PC-9 (cell line): Measurements from ENCODE around the gene STYXL2. TPM values are rescaled to one million over a fixed set of nuclear protein-coding genes. Genes with fewer than 3 reads are reported as not detected.

Source experiments
- BruUV-seq: library from RNA; stranded (reverse); fragments of 400-500 nt; replicated peaks from 2 replicates; lab custom pipeline; 2021; lab: Mats Ljungman, UMichigan
- CTCF ChIA-PET: fragments of 300-600 bp; sonication (Branson Sonifier 250); formaldehyde crosslinking; loops from one replicate; lab custom pipeline; 2022; ENCODE audit warnings: antibody characterized with exemption; lab: Charles Lee
- POLR2A ChIA-PET: fragments of 300-600 bp; sonication (Branson Sonifier 250); formaldehyde crosslinking; loops from one replicate; lab custom pipeline; 2022; ENCODE audit warnings: antibody characterized with exemption; ENCODE audit not compliant: unreplicated experiment; lab: Charles Lee
- DNase-seq, 2 experiments: peaks; one replicate each; pipeline versions ENCODE4 v3.0.0 to v3.0.0-alpha.2; 2015 to 2022; ENCODE audit warnings: mixed read lengths in 1 of 2
- H2AFZ ChIP-seq: fragments of 200-600 bp; sonication (generic); 2 replicates; pipeline ENCODE4 v1.8.1; 2017; ENCODE audit warnings: antibody characterized with exemption
- H3F3A ChIP-seq: fragments of 200-600 bp; sonication (generic); 2 replicates; pipeline ENCODE4 v1.8.1; 2017; ENCODE audit warnings: antibody characterized with exemption, mild to moderate bottlenecking, low read depth; ENCODE audit not compliant: insufficient read depth
- H3K27ac ChIP-seq: fragments of 200-600 bp; sonication (generic); 2 replicates; pipeline ENCODE4 v1.6.1; 2016; ENCODE audit warnings: mixed run types
- H3K27me3 ChIP-seq: fragments of 200-600 bp; sonication (generic); 2 replicates; pipeline ENCODE4 v1.6.1; 2016; ENCODE audit warnings: low read depth, mixed run types; ENCODE audit not compliant: insufficient read depth
- H3K36me3 ChIP-seq: fragments of 200-600 bp; sonication (generic); 2 replicates; pipeline ENCODE4 v1.6.1; 2016; ENCODE audit warnings: low read depth, mixed run types
- H3K4me1 ChIP-seq: fragments of 200-600 bp; sonication (generic); replicated peaks from 2 replicates; pipeline ENCODE4 v1.6.1; 2016; ENCODE audit warnings: mixed run types; ENCODE audit not compliant: insufficient read depth
- H3K4me2 ChIP-seq: fragments of 200-600 bp; sonication (generic); 2 replicates; pipeline ENCODE4 v1.6.1; 2017; ENCODE audit warnings: mixed run types
- H3K4me3 ChIP-seq: fragments of 200-600 bp; sonication (generic); 2 replicates; pipeline ENCODE4 v1.6.1; 2016; ENCODE audit warnings: mixed run types
- H3K79me2 ChIP-seq: fragments of 200-600 bp; sonication (generic); 2 replicates; pipeline ENCODE4 v1.6.1; 2017; ENCODE audit warnings: low read depth, mixed run types
- H3K9me2 ChIP-seq: fragments of 200-600 bp; sonication (generic); 2 replicates; pipeline ENCODE4 v1.8.1; 2017; ENCODE audit warnings: mild to moderate bottlenecking; ENCODE audit not compliant: insufficient read depth
- H3K9me3 ChIP-seq: fragments of 200-600 bp; sonication (generic); 2 replicates; pipeline ENCODE4 v1.8.1; 2016; ENCODE audit warnings: low read depth; ENCODE audit not compliant: insufficient read depth
- H4K20me1 ChIP-seq: fragments of 200-600 bp; sonication (generic); 2 replicates; pipeline ENCODE4 v1.8.1; 2017; ENCODE audit not compliant: insufficient read depth
- EZH2 ChIP-seq: fragments of 200-600 bp; sonication (generic); IDR thresholded peaks from 2 replicates; pipeline ENCODE4 v1.8.0; 2017; ENCODE audit warnings: antibody characterized with exemption, low read depth
- intact Hi-C: fragments of 100-400 bp; cut with micrococcal nuclease; formaldehyde crosslinking; loops from one replicate; pipeline ENCODE4 v1.10.0; 2022; ENCODE audit not compliant: unreplicated experiment
- total RNA-seq: library from RNA; stranded (reverse); gene quantifications from 2 replicates; pipeline ENCODE4 v1.2.3, GENCODE V29; 2021
- TF ChIP-seq, protein P1 (sequence below): fragments of 200-600 bp; sonication (generic); conservative IDR thresholded peaks from 2 replicates; pipeline ENCODE4 v1.6.1; 2017; ENCODE audit warnings: mixed run types, antibody characterized with exemption, mild to moderate bottlenecking, moderate library complexity

STYXL2 gene
- total RNA-seq, 1 experiment from 2014 or later = not detected

- no peak for DNase-seq
- Histone ChIP-seq H3K27me3 (no peaks in the 10 kb centered on the region), H4K20me1 (no peaks in the 10 kb centered on the region), H3K79me2 (no peaks in the 10 kb centered on the region), H3K4me2 (no peak overlapping the region), H3F3A (no peaks in the 10 kb centered on the region), H3K9me3 (no peaks in the 10 kb centered on the region), H3K36me3 (no peaks in the 10 kb centered on the region), H3K4me3 (no peak overlapping the region), H2AFZ (no peak overlapping the region), H3K4me1 (no peaks in the 10 kb centered on the region), H3K9me2 (no peaks in the 10 kb centered on the region), H3K27ac (no peak overlapping the region)
- TF ChIP-seq, protein P1, sequence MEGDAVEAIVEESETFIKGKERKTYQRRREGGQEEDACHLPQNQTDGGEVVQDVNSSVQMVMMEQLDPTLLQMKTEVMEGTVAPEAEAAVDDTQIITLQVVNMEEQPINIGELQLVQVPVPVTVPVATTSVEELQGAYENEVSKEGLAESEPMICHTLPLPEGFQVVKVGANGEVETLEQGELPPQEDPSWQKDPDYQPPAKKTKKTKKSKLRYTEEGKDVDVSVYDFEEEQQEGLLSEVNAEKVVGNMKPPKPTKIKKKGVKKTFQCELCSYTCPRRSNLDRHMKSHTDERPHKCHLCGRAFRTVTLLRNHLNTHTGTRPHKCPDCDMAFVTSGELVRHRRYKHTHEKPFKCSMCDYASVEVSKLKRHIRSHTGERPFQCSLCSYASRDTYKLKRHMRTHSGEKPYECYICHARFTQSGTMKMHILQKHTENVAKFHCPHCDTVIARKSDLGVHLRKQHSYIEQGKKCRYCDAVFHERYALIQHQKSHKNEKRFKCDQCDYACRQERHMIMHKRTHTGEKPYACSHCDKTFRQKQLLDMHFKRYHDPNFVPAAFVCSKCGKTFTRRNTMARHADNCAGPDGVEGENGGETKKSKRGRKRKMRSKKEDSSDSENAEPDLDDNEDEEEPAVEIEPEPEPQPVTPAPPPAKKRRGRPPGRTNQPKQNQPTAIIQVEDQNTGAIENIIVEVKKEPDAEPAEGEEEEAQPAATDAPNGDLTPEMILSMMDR = no peak
- no peak for TF ChIP-seq EZH2
- POLR2A ChIA-PET = no interaction called here
- CTCF ChIA-PET = interaction anchor here (0.6 kb wide), 1 partner anchor 93 kb away, joined by 3 read pairs; the partner anchor contains the start of gene POU2F1
- intact Hi-C loops = loop anchor here (10.0 kb wide), 1 partner anchor 273 kb away; no protein-coding TSS in a partner anchor
- no TSS peak for BruUV-seq
Measured at GRCh38 chr1:167127661-167128060, 33.8 kb downstream of the STYXL2 start.

DNA sequence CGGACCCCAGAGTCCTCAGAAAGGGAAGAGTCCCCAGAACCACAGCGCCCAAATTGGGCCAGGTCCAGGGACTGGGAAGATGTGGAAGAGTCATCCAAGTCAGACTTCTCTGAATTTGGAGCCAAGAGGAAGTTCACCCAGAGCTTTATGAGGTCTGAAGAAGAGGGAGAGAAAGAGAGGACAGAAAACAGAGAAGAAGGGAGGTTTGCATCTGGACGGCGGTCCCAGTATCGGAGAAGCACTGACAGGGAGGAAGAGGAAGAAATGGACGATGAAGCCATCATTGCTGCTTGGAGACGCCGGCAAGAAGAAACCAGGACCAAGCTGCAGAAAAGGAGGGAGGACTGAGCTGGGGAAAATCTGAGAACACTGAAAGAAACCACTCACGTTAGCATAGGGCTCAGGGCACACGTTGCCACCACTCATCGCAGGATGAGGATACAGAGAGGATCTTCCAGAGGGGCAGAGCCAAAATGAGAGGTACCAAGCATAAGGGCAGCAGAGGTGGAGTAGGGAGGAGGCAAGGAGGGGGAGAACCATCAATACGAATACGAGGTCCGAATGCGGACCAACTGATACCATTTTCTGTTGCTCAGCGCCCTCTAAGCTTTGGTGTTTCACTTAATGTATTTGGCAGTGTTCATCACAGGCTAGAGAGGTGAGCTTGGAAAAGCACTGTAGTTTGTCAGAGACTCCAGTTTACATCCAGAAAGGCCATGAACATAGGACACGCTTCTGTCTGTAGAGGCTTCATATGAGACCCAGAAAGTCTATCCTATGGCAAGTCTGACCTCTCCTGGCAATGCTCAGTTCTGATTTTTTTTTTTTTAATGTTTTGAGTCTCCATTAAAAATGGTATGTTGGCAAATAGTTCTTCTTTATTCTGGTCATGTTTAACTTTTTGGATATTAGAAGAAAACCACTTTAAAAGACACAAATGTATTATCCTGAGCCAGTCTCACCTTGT lies 34.7 kb downstream of the STYXL2 start:
- no peak overlapping the region for H2AFZ ChIP-seq
- no peak for TF ChIP-seq EZH2
- TF ChIP-seq, protein P1 = peak; percentile 42; the same call in 1 of the 2 replicates
- H3K27me3 ChIP-seq = no peaks in the 10 kb centered on the region
- no TSS peak for BruUV-seq
- intact Hi-C loops = loop anchor here (10.0 kb wide), 1 partner anchor 274 kb away; no protein-coding TSS in a partner anchor
- no peaks in the 10 kb centered on the region for H3K4me1 ChIP-seq
- DNase-seq = no peak
- no peak overlapping the region for H3K27ac ChIP-seq
- no peak overlapping the region for H3K4me3 ChIP-seq
- H4K20me1 ChIP-seq = no peaks in the 10 kb centered on the region
- CTCF ChIA-PET = interaction anchor here (0.6 kb wide), 1 partner anchor 92 kb away, joined by 3 read pairs; the partner anchor contains the start of gene POU2F1
- no peaks in the 10 kb centered on the region for H3K9me2 ChIP-seq
- H3K36me3 ChIP-seq = no peaks in the 10 kb centered on the region
- H3K4me2 ChIP-seq = no peak overlapping the region
- no peaks in the 10 kb centered on the region for H3K79me2 ChIP-seq
- no peaks in the 10 kb centered on the region for H3F3A ChIP-seq
- no peaks in the 10 kb centered on the region for H3K9me3 ChIP-seq
- POLR2A ChIA-PET = no interaction called here

DNA sequence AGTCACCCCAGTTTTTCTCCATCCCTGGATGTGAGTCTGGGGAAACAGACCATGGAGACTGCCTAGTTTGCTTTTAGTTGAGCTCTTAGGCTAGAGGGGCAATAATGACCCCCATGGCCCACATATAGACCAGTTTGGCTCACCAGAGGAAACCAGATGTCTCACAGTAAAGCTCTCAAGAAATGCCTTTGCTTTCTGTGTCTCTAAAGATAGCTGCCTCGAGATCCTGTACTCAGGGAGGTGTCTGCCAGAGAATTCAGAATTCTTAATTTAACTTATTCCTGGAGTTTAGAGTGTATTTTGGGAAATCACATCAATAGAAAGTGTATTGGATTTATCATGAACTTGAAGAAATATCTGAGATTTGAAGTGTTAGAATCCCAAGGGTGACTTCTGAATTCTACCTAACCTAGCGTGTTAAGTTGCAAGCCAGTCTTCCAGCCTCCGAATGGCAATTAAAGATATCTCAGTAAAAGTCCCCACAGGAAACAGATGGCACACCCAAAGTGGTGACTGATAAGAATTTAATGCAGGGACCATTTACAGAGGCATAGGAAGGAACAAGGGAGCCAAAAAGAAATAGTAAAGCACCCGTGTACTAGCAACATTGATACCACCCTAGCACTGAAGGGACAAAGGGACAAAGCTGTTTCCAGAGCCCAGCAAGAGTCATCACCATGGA lies 37.1 kb downstream of the STYXL2 start:
- Histone ChIP-seq H3K79me2 (no peaks in the 10 kb centered on the region), H3K9me2 (no peaks in the 10 kb centered on the region), H3F3A (no peaks in the 10 kb centered on the region), H2AFZ (no peak overlapping the region), H3K4me2 (no peak overlapping the region), H3K4me1 (peaks cover 6% of the 10 kb centered on the region), H3K27ac (no peak overlapping the region), H3K27me3 (no peaks in the 10 kb centered on the region), H3K36me3 (no peaks in the 10 kb centered on the region), H3K4me3 (no peak overlapping the region), H3K9me3 (no peaks in the 10 kb centered on the region), H4K20me1 (no peaks in the 10 kb centered on the region)
- no peak for TF ChIP-seq EZH2
- TF ChIP-seq, protein P1 = no peak
- intact Hi-C loops = no loop called here
- CTCF ChIA-PET = no interaction called here
- no TSS peak for BruUV-seq
- no peak for DNase-seq
- POLR2A ChIA-PET = no interaction called here
